ENCODE results near the gene DPY19L1.

- TF ChIP-seq CTCF (IDR thresholded peaks at IDR 0.05) (no peak), POLR2A (IDR thresholded peaks at IDR 0.05) (no peak)
These were observed 719 bp downstream of the DPY19L1 start for GRCh38 chr7:35036361-35037171.
